ENCODE data around the gene NRXN3.

NRXN3 gene

GRCh38 chr14:78709795-78710557 is 539.8 kb downstream of the NRXN3 start:
- no peak for DNase-seq (ENCODE audit: low read depth, low spot score)

GRCh38 chr14:78710963-78711362 is 540.8 kb downstream of the NRXN3 start:
- DNase-seq (ENCODE audit: low read depth, low spot score): no peak

GRCh38 chr14:78713716-78714115 is 543.5 kb downstream of the NRXN3 start:
- DNase-seq (ENCODE audit: low read depth, low spot score): no peak

GRCh38 chr14:78714711-78715110 is 544.5 kb downstream of the NRXN3 start:
- no peak for DNase-seq (ENCODE audit: low read depth, low spot score)

- no peak for DNase-seq (ENCODE audit: low read depth, low spot score)
These were observed 551.7 kb downstream of the NRXN3 start for GRCh38 chr14:78721756-78722480.

- no peak for DNase-seq (ENCODE audit: low read depth, low spot score)
These were observed 554.9 kb downstream of the NRXN3 start for GRCh38 chr14:78725086-78725485.

- no peak for DNase-seq (ENCODE audit: low read depth, low spot score)
These were observed 566.9 kb downstream of the NRXN3 start for GRCh38 chr14:78737116-78737515.

GRCh38 chr14:78737601-78738000 is 567.4 kb downstream of the NRXN3 start:
- DNase-seq (ENCODE audit: low read depth, low spot score): no peak

- no peak for DNase-seq (ENCODE audit: low read depth, low spot score)
These were observed 576.0 kb downstream of the NRXN3 start for GRCh38 chr14:78746086-78746595.

- no peak for DNase-seq (ENCODE audit: low read depth, low spot score)
These were observed 577.6 kb downstream of the NRXN3 start for GRCh38 chr14:78747813-78748212.

- peak; percentile 34 for DNase-seq (ENCODE audit: low read depth, low spot score)
These were observed 582.5 kb downstream of the NRXN3 start for GRCh38 chr14:78752518-78753188.

- no peak for DNase-seq (ENCODE audit: low read depth, low spot score)
These were observed 583.9 kb downstream of the NRXN3 start for GRCh38 chr14:78754059-78754458.

- peak; percentile 64 for DNase-seq (ENCODE audit: low read depth, low spot score)
These were observed 588.2 kb downstream of the NRXN3 start for GRCh38 chr14:78758333-78758732.

- DNase-seq (ENCODE audit: low read depth, low spot score): no peak
These were observed 592.2 kb downstream of the NRXN3 start for GRCh38 chr14:78762331-78762730.

GRCh38 chr14:78763746-78764145 is 593.6 kb downstream of the NRXN3 start:
- DNase-seq (ENCODE audit: low read depth, low spot score): no peak

GRCh38 chr14:78764240-78764639 is 594.1 kb downstream of the NRXN3 start:
- DNase-seq (ENCODE audit: low read depth, low spot score): peak; percentile 94

GRCh38 chr14:78764645-78765044 is 594.5 kb downstream of the NRXN3 start:
- DNase-seq (ENCODE audit: low read depth, low spot score): no peak

- no peak for DNase-seq (ENCODE audit: low read depth, low spot score)
These were observed 597.3 kb downstream of the NRXN3 start for GRCh38 chr14:78767436-78767835.

GRCh38 chr14:78782551-78782950 is 612.4 kb downstream of the NRXN3 start:
- DNase-seq (ENCODE audit: low read depth, low spot score): no peak

- no peak for DNase-seq (ENCODE audit: low read depth, low spot score)
These were observed 615.1 kb downstream of the NRXN3 start for GRCh38 chr14:78785265-78785664.

- DNase-seq (ENCODE audit: low read depth, low spot score): no peak
These were observed 618.5 kb downstream of the NRXN3 start for GRCh38 chr14:78788467-78789360.

All from astrocyte of the hippocampus (primary cell).